ENCODE results near the gene C19orf73. TPM values are rescaled to one million over a fixed set of nuclear protein-coding genes. Genes with fewer than 3 reads are reported as not detected.

The C19orf73 gene
- total and polyA plus RNA-seq, 9 of the 15 experiments (the other 6 are each of a cell fraction or from before 2014, with no cell fraction given), result 0.08 to 7.4 (median 1.4) TPM

- no peak for TF ChIP-seq CBX8 (IDR thresholded peaks at IDR 0.05; ENCODE audit: borderline replicate concordance, extremely low read depth, low read depth, low read length, poor library complexity, severe bottlenecking)
- no peak for TF ChIP-seq SIRT6 (IDR thresholded peaks at IDR 0.05; ENCODE audit: low read depth, low read length)
- TF ChIP-seq ERF (CRISPR knock-in tag; IDR thresholded peaks at IDR 0.05), result peak; percentile 89; the same call in 1 of the 2 replicates
- 0 out of 4 replicates have a peak, but pooled peaks of 1 of the 2 experiments have one; percentile 30 for TF ChIP-seq SIN3A (IDR thresholded peaks at IDR 0.05; ENCODE audit: borderline replicate concordance in 2 of 2, control insufficient read depth in 1 of 2, low read depth in 2 of 2, low read length in 2 of 2)
- TF ChIP-seq ZNF398 (CRISPR knock-in tag; IDR thresholded peaks at IDR 0.05), result no peak
- TF ChIP-seq SUPT5H (IDR thresholded peaks at IDR 0.05), result peak; percentile 93
- no peak for TF ChIP-seq YBX1 (IDR thresholded peaks at IDR 0.05)
- 0 out of 2 replicates have a peak, but pooled peaks have one; percentile 17 for TF ChIP-seq MXI1 (IDR thresholded peaks at IDR 0.05; ENCODE audit: low read depth, low read length)
- peak; percentile 70; the same call in 1 of the 2 replicates for TF ChIP-seq SMARCE1 (IDR thresholded peaks at IDR 0.05)
- TF ChIP-seq CBX1 (IDR thresholded peaks at IDR 0.05; ENCODE audit: low read depth), result no peak; the same call in 1 of the 2 replicates
- TF ChIP-seq BCOR (IDR thresholded peaks at IDR 0.05), result peak; percentile 51; the same call in 1 of the 2 replicates
- TF ChIP-seq, protein P1, sequence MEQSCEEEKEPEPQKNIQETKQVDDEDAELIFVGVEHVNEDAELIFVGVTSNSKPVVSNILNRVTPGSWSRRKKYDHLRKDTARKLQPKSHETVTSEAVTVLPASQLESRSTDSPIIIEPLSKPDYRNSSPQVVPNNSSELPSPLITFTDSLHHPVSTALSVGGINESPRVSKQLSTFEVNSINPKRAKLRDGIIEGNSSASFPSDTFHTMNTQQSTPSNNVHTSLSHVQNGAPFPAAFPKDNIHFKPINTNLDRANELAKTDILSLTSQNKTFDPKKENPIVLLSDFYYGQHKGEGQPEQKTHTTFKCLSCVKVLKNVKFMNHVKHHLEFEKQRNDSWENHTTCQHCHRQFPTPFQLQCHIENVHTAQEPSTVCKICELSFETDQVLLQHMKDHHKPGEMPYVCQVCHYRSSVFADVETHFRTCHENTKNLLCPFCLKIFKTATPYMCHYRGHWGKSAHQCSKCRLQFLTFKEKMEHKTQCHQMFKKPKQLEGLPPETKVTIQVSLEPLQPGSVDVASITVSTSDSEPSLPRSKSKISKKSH (CRISPR knock-in tag; IDR thresholded peaks at IDR 0.05), result no peak
- peak; percentile 31; the same call in 1 of the 2 replicates for TF ChIP-seq PHB (CRISPR knock-in tag; IDR thresholded peaks at IDR 0.05)
- TF ChIP-seq NCOA1 (IDR thresholded peaks at IDR 0.05; ENCODE audit: low read depth), result no peak
- TF ChIP-seq FUS (optimal IDR thresholded peaks at IDR 0.05; ENCODE audit: low read depth, low read length), result no peak
- TF ChIP-seq, protein P2, sequence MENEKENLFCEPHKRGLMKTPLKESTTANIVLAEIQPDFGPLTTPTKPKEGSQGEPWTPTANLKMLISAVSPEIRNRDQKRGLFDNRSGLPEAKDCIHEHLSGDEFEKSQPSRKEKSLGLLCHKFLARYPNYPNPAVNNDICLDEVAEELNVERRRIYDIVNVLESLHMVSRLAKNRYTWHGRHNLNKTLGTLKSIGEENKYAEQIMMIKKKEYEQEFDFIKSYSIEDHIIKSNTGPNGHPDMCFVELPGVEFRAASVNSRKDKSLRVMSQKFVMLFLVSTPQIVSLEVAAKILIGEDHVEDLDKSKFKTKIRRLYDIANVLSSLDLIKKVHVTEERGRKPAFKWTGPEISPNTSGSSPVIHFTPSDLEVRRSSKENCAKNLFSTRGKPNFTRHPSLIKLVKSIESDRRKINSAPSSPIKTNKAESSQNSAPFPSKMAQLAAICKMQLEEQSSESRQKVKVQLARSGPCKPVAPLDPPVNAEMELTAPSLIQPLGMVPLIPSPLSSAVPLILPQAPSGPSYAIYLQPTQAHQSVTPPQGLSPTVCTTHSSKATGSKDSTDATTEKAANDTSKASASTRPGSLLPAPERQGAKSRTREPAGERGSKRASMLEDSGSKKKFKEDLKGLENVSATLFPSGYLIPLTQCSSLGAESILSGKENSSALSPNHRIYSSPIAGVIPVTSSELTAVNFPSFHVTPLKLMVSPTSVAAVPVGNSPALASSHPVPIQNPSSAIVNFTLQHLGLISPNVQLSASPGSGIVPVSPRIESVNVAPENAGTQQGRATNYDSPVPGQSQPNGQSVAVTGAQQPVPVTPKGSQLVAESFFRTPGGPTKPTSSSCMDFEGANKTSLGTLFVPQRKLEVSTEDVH (IDR thresholded peaks at IDR 0.05; ENCODE audit: low read depth, partially characterized antibody), result no peak
- no peak for TF ChIP-seq ZC3H4 (CRISPR knock-in tag; IDR thresholded peaks at IDR 0.05; ENCODE audit: borderline replicate concordance)
- TF ChIP-seq HMG20A (CRISPR knock-in tag; conservative IDR thresholded peaks at IDR 0.05), result no peak
- TF ChIP-seq ZFP1 (CRISPR knock-in tag; IDR thresholded peaks at IDR 0.05), result no peak
- TF ChIP-seq NELFE (IDR thresholded peaks at IDR 0.05; ENCODE audit: insufficient read depth, insufficient read length), result no peak
Observed at GRCh38 chr19:49157445-49158224, 38.7 kb upstream of the C19orf73 start, which contains the start of gene TRPM4 (continued).

All from K562 (cell line).